GM23338 (cell line): Measurements from ENCODE around the gene DKK1.

Source experiments
- CTCF ChIP-seq, 2 experiments: fragments of 200-600 bp in 1 of 2; sonication (generic) in 1 of 2; conservative IDR thresholded peaks; 2 replicates each; pipeline versions ENCODE4 v1.5.1 to v1.6.1; 2016 to 2017; ENCODE audit warnings: antibody characterized with exemption in 2 of 2, low read depth in 2 of 2, mild to moderate bottlenecking in 2 of 2, moderate library complexity in 1 of 2
- EZH2 ChIP-seq: fragments of 200-600 bp; sonication (generic); IDR thresholded peaks from one replicate; pipeline ENCODE4 v1.8.0; 2017; ENCODE audit warnings: antibody characterized with exemption, mild to moderate bottlenecking, low read depth; ENCODE audit not compliant: unreplicated experiment
- POLR2AphosphoS5 ChIP-seq: IDR thresholded peaks from 2 replicates; pipeline ENCODE4 v1.6.1; 2016; ENCODE audit warnings: antibody characterized with exemption, low read depth
- ZNF331 ChIP-seq: fragments of 250-450 bp; sonication (Bioruptor Pico); IDR thresholded peaks from 2 replicates; pipeline ENCODE4 v1.5.0; 2020; ENCODE audit warnings: low read depth, mild to moderate bottlenecking, moderate library complexity

GRCh38 chr10:52312942-52313255 lies 1.2 kb upstream of the DKK1 start:
- TF ChIP-seq CTCF (conservative IDR thresholded peaks at IDR 0.05; ENCODE audit: low read depth in 2 of 2) (no peak), EZH2 (no peak), POLR2AphosphoS5 (no peak), ZNF331 (CRISPR knock-in tag) (no peak)
